ENCODE data around the gene WFDC2. TPM values are rescaled to one million over a fixed set of nuclear protein-coding genes. Genes with fewer than 3 reads are reported as not detected.

WFDC2 gene
- total and polyA plus RNA-seq, 2 of the 13 experiments (the other 11 are each of a cell fraction or from before 2014, with no cell fraction given): 0.33 TPM; not detected in 1

DNA sequence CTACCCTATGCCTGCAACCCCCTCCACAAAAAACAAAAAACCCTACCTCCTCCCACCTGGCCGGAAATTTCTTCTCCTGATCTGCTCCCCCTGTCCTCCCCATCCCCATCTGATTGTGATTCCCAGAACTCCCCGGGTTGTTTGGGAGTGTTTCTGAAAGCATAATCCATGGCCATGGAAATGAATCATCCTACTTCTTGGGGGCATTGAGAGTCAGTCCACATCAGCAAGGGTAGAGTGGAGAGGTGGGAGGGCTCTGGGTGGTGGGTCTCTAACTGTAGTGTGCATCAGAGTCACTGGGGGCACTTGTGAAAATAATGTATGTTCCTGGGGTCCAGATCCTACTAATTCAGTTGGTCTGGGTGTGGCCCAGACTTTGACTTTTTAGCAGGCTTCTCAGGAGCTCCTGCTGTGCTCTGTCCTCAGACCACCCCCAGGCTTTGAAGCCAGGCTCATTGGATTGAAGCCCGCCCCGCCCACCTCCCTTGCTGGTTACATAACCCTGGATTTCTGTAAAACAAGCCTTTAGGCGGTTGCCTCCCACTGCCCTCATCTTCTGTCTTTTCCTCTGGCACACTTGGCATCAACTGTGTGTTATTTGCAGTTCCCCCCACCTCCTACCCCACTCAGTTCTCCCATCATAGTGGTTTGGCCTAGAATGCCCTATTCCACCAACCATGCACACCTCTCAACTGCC, 43.1 kb upstream of the WFDC2 start:
- TF ChIP-seq FOXC1 (CRISPR knock-in tag; IDR thresholded peaks at IDR 0.05; ENCODE audit: borderline replicate concordance): no peak
- TF ChIP-seq, protein P1, sequence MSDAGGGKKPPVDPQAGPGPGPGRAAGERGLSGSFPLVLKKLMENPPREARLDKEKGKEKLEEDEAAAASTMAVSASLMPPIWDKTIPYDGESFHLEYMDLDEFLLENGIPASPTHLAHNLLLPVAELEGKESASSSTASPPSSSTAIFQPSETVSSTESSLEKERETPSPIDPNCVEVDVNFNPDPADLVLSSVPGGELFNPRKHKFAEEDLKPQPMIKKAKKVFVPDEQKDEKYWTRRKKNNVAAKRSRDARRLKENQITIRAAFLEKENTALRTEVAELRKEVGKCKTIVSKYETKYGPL (CRISPR knock-in tag; IDR thresholded peaks at IDR 0.05): 0 out of 2 replicates have a peak, but pooled peaks have one; percentile 53
- Histone ChIP-seq H3K36me3 (replicated peaks in 1 of 2; ENCODE audit: control insufficient read depth in 1 of 2, insufficient read depth in 2 of 2, low read length in 2 of 2) (peaks cover 11 to 37% of the 10 kb centered on the region in 2 experiments), H3K4me3 (replicated peaks in 1 of 3; ENCODE audit: insufficient read depth in 1 of 3, low read depth in 2 of 3, low read length in 3 of 3) (no peak overlapping the region), H4K20me1 (ENCODE audit: insufficient read depth, low read length) (no peaks in the 10 kb centered on the region), H3K79me2 (ENCODE audit: insufficient read depth, low read length) (no peaks in the 10 kb centered on the region), H3K9me3 (ENCODE audit: low read length) (no peaks in the 10 kb centered on the region), H3K4me2 (ENCODE audit: low read depth, low read length) (no peak overlapping the region), H3K27me3 (ENCODE audit: control insufficient read depth in 1 of 2, insufficient read depth in 2 of 2, low read length in 2 of 2) (no peaks in the 10 kb centered on the region), H3K4me1 (ENCODE audit: insufficient read depth, low read length) (0 out of 2 replicates have a peak, but pooled peaks cover 5% of the 10 kb centered on the region), H3K9ac (ENCODE audit: insufficient read depth, low read depth, low read length) (no peak overlapping the region), H3K27ac (ENCODE audit: extremely low read length, insufficient read depth, low read length) (no peak overlapping the region), H2AFZ (ENCODE audit: low read length) (no peak overlapping the region)
- intact Hi-C loops (cut with micrococcal nuclease; ENCODE audit: unreplicated experiment): no loop called here
- peak; percentile 25; the same call in 2 of the 3 replicates for ATAC-seq
- BruUV-seq (replicated peaks): no TSS peak
- FAIRE-seq: no peak
- ChIA-PET POLR2A (no interaction called here), CTCF (ENCODE audit: low intra/inter-chr PET ratio, low total read pairs) (no interaction called here)
- WGBS (ENCODE audit: low lambda C conversion rate): 86% methylated on average over 5 of the region's 5 CpGs
- no peak for DNase-seq (ENCODE audit: low spot score)
- in situ Hi-C loops (cut with HindIII; ENCODE audit: extremely low pct_ligation_motif_present, low pct_unique_long_range_greater_than_20kb): no loop called here

DNA sequence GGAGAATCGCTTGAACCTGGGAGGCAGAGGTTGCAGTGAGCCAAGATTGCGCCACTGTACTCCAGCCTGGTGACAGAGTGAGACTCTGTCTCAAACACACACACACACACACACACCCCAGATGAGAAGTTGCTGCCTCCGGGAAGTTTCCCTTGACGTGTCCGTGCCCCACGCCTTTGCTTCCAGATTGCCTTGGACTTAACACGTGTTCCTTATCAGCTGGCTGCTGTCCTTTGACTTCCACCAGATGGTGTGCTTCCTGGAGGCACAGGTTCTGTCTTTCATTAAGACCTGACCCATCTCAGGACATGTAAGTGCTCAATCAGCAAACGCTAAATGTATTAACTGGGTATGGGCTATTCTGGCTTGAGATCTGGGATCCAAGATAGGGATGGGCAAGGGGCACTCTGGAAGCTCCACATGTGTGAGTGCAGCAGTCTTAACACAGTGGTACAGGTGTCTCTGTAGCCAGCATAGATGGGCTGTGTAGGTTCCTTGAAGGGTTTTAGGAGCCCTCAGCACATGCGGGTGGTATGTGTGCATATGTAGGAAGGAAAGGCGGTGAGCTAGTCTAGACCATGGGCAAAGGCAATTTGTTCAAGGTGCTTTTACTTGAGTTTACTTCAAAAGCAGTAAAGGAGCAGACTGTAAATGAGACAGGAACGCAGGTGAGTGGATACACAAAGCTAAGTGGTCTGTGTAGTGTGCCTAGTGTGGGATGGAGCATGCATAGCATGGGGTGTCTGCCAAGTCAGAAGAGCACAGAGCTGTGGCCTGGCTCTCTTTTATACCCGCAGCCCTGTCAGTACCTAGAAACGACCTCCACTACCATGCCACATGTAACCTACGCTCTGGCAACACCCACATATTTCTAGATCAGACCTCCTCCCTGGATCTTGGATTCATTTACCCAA, 42.1 kb upstream of the WFDC2 start:
- H3K79me2 ChIP-seq (ENCODE audit: insufficient read depth, low read length): no peaks in the 10 kb centered on the region
- DNase-seq (ENCODE audit: low spot score) (no peak), FAIRE-seq (no peak), ATAC-seq (peak; percentile 33)
- H3K27me3 ChIP-seq (ENCODE audit: control insufficient read depth in 1 of 2, insufficient read depth in 2 of 2, low read length in 2 of 2): no peaks in the 10 kb centered on the region
- 0 out of 2 replicates have a peak, but pooled peaks cover 5% of the 10 kb centered on the region for H3K4me1 ChIP-seq (ENCODE audit: insufficient read depth, low read length)
- TF ChIP-seq MAFK (conservative IDR thresholded peaks at IDR 0.05 in 1 of 2, IDR thresholded peaks at IDR 0.05 in 1 of 2; ENCODE audit: low read length in 2 of 2) (peak; percentile 15 to 25; a peak in 2 of 4 replicates), POLR2AphosphoS2 (IDR thresholded peaks at IDR 0.05; ENCODE audit: low read depth, low read length) (peak; percentile 60; the same call in 1 of the 2 replicates), SIN3B (IDR thresholded peaks at IDR 0.05; ENCODE audit: low read length) (no peak), MAFF (IDR thresholded peaks at IDR 0.05; ENCODE audit: low read depth, low read length) (0 out of 2 replicates have a peak, but pooled peaks have one; percentile 10), PHF8 (CRISPR knock-in tag; IDR thresholded peaks at IDR 0.05) (0 out of 2 replicates have a peak, but pooled peaks have one; percentile 2)
- peaks cover 9 to 37% of the 10 kb centered on the region in 2 experiments for H3K36me3 ChIP-seq (replicated peaks in 1 of 2; ENCODE audit: control insufficient read depth in 1 of 2, insufficient read depth in 2 of 2, low read length in 2 of 2)
- intact Hi-C loops (cut with micrococcal nuclease; ENCODE audit: unreplicated experiment): no loop called here
- H3K9ac ChIP-seq (ENCODE audit: insufficient read depth, low read depth, low read length): no peak overlapping the region
- ChIA-PET CTCF (ENCODE audit: low intra/inter-chr PET ratio, low total read pairs) (no interaction called here), POLR2A (interaction anchor here (1.2 to 3.1 kb wide), 2 partner anchors 9 to 12 kb away, joined by 5 to 15 read pairs; partner anchors contain the start of gene PIGT)
- H3K9me3 ChIP-seq (ENCODE audit: low read length): no peaks in the 10 kb centered on the region
- no peak overlapping the region for H3K4me3 ChIP-seq (replicated peaks in 1 of 3; ENCODE audit: insufficient read depth in 1 of 3, low read depth in 2 of 3, low read length in 3 of 3)
- no peak overlapping the region for H2AFZ ChIP-seq (ENCODE audit: low read length)
- WGBS (ENCODE audit: low lambda C conversion rate): 92% methylated on average over 14 of the region's 14 CpGs
- in situ Hi-C loops (cut with HindIII; ENCODE audit: extremely low pct_ligation_motif_present, low pct_unique_long_range_greater_than_20kb): no loop called here
- H4K20me1 ChIP-seq (ENCODE audit: insufficient read depth, low read length): no peaks in the 10 kb centered on the region
- no peak overlapping the region for H3K27ac ChIP-seq (ENCODE audit: extremely low read length, insufficient read depth, low read length)
- no TSS peak for BruUV-seq (replicated peaks)
- H3K4me2 ChIP-seq (ENCODE audit: low read depth, low read length): no peak overlapping the region

Data from HepG2 (cell line).